NCI-H226 (cell line): ENCODE measurements around the gene METTL13.

Source experiments
- DNase-seq: peaks from one replicate; pipeline ENCODE4 v3.0.0-alpha.2; 2015

Gene METTL13

DNA sequence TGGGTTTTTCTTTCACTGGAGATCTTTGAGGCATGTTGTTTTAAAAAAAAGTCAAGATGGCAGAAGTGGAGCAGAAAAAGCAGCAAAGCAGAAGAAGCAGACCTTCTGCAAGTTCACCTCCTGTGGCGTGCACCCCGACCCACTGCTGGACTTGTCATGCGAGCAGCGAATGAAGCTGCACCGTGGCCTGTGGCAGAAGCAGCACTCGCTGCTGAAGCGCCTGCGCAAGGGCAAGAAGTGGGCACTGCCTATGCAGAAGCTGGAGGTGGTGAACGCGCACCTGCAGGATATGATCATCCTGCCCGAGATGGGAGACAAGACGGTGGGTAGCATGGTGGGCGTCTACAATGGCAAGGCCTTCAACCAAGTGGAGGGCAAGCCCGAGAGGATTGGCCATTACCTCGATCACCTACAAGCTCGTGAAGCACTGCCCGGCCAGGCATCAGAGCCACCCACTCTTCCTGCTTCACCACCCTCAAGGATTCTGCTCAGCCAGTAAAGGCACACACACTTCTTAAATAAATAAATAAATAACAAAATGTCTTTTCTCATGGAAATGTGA, 22.1 kb downstream of the METTL13 start:
- DNase-seq, result no peak

DNA sequence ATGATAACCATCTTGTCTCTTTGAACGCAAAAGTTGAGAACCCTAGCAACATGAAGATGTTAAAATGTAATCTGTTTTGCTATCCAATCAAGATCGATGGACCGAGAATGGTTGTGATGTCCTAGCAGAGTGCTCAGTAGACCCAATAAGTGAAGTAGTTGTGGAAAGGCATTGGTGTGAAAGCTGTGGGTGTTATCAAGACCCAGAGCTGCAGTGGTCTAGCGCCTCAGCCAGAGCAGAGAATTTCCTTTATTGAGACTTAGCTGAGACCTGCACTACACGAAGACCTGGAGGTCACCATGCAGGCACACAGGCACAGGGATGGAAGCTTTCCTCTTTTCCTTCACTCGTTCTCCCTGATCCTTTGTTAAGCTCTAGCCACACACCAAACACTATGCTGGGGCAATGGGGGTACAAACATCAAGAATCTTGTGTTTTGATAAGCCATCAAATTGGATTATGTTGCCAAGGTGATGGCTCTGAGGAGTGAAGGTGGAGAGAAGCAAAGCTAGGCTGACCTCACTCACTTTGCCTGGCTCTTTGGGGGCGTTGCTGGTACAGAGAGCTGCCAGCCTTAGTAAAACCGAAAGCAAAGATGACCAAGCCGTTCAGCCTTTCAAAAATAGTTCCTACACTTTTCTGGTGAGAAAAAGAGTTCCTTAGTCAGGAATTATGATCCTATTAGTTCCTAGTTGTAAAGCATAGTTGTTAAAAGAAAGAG, 24.1 kb downstream of the METTL13 start:
- DNase-seq, result no peak

GRCh38 chr1:171807556-171807955, 26.1 kb downstream of the METTL13 start:
- DNase-seq, result no peak

DNA sequence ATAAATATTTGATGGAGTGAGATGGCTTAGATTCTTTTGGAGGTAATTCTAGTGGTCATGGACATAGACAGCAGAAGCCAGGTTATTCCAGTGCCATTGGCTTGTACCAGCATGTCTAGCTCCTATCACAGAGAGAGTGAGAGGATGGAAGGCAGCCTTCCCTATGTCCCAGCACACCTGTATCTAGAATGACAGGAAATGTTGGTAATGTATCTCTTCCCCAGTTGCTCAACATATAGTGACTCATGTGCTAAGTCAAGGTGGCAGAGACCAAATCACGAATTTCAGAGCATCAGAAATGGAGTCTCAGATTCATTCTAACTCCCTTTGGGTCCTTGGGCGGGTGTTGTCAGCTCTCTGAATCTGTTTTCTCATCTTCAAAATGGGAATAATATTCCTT, 28.4 kb downstream of the METTL13 start:
- DNase-seq, result no peak

DNA sequence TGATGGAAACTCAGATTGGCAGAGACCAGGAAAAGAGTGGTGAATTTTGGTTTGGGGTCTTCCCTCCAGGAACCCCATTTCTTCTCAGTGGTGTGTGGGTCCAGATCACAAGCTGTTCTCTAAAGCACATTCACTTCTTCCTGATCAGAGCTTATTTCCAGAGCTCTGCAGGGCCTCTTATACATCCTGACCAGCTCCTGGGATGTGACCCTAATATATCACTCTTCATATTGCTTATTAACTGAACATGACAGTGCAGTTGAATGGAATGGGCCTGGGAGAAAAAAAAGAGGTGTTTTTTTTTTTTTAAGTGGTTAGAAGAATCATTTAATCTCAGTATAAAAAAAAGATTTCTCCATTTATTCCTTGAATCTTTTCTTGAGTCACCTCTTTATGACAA, 30.2 kb downstream of the METTL13 start:
- no peak for DNase-seq

DNA sequence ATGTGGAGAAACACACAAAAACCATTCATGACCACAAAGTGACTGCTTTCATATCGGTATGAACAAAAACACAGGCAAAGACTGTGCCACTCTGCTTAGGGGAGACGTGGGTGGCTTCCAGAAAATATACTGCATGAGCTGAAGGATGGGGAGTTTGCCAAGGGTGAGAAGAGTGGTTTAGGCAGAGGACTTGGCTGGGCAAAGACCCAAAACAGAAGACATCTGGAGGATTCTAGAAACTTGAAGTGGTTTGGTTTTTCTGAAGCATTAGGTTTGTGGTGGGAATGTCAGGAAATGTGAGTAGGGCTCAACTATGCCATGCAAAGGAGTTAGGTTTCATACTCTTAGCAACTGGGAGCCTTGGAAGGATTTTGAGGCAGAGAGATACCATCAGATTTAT, 33.2 kb downstream of the METTL13 start:
- no peak for DNase-seq

GRCh38 chr1:171816300-171816901, 34.9 kb downstream of the METTL13 start:
- DNase-seq, result no peak

DNA sequence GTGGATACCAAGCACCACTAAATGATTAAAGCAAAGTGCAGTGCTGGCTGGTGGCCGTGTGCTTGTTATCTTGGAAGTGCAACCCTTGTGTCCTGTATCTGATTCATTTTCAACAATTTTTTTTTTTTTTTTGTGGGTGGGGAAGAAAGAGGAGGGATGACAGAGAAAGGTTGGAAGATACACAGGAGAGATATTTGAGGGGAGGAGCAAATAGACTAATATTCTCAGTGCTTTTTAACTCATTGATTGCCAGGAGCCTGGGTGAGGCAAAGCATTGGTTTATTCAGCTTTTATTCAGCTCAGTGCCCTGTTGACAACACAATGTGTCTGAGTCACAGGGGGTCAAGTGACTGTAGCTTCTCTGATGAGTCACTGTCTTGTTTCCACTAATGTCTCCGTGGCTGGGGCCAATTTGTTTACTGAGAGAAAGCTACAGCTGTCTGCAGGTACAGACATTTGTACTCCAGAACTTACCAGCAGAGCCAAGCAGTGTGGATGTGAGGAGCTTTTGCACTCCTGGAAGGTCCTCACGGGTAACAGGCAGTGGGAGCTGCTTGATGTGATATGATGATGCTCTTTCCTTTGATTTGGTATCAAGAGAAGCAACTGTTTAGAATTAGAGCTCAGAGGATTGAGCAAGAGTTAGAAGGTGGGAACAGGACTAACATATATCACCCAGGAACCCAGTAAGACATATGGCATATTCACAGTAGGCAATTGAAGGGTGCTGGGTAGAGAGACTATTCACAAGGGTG, 36.2 kb downstream of the METTL13 start:
- DNase-seq, result peak; percentile 10

DNA sequence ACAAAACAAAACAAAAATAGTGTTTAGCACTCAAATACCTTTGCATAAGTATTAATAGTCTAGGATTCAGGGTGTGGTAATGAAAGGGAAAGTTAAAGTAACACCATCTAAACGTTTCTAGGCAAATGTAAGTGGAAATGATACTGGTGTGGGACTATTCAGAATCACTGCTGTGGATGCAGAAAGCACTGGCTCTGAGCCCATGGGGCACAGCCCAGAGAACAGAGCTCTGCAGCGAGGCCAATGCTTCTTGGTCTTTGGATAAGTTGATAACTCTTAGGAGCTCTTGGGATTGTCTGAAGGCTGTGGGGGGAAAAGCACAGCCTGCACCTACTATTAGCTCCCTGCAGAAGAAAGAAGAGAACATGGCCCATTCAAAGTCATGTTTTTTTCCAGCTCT, 38.5 kb downstream of the METTL13 start:
- no peak for DNase-seq

DNA sequence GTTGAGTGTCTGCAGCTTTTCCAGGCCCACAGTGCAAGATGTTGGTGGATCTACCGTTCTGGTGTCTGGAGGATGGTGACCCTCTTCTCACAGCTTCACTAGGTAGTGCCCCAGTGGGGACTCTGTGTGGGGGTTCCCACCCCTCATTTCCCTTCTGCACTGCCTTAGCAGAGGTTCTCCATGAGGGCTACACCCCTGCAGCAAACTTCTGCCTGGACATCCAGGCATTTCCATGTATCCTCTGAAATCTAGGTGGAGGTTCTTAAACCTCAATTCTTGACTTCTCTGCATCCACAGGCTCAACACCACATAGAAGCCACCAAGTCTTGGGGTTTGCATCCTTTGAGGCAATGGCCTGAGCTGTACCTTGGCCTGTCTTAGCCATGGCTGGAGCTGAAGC, 45.5 kb downstream of the METTL13 start:
- no peak for DNase-seq

DNA sequence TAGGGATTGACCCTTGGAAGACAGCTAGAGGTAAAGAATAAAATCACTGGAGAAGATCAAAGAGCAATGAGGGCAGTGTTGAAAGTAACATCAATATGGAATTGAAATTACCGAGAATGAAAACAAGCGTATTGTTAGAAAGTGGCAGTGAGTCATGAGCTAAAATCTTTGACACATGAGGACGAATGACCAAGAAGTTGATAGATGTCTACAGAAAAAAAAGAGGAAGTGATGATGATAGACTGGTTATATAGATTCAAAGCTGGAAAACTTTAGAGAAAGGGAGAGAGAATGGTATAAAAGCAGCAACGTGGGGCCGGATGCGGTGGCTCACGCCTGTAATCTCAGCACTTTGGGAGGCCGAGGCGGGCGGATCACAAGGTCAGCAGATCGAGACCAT, 47.3 kb downstream of the METTL13 start:
- no peak for DNase-seq

- no peak for DNase-seq
Measured at GRCh38 chr1:171833091-171833825, 51.8 kb downstream of the METTL13 start.

GRCh38 chr1:171834821-171835220, 53.4 kb downstream of the METTL13 start:
- no peak for DNase-seq

GRCh38 chr1:171835891-171836290, 54.4 kb downstream of the METTL13 start:
- no peak for DNase-seq

- DNase-seq, result peak; percentile 34
Measured at GRCh38 chr1:171841050-171841910, 59.8 kb downstream of the METTL13 start, which contains the start of gene DNM3. Gene DNM3 (plus strand): TSS chr1:171841498. CDS start chr1:171841657, 159 bp downstream.

DNA sequence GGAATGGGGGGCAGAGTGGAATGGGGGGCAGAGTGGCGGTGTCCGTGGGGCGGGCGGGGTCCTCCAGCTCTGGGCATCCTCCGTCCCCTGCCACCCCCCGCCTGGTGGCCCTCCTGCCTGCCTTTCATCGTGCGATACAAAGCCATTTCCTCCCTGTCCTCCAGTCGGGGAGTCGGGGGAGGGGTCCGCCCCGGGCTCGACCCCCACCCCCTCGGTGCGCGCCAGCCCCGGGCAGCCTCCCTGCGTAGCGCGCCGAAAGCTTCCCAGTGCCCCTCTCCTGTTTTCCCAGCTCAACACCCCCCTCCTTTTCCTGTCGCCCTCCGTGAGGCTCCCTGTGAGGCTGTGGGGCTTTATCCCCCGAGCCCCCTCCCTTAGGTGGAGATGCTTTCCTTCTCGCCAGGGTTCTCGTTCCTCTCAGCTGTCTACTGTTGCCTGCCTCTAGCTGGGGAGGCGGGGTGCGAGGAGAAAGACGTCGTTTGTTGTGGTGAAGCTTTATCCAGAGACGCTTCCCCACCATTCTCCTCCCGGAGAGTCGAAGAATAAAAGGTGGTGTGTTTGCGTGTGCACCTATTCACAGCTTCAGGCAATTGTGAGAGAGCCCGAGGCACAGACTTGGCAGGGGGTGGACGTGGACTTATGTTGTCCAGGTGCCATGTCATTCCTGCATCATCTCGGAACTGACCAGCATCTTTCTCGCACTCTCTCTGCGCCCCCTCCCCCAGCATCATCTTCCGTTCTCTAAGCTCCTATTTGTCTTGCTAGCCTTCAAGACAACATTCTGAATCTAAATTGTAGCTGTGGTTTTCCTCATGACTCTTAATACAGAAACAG, 60.7 kb downstream of the METTL13 start:
- DNase-seq, result no peak

GRCh38 chr1:171844381-171844780, 62.9 kb downstream of the METTL13 start:
- no peak for DNase-seq

DNA sequence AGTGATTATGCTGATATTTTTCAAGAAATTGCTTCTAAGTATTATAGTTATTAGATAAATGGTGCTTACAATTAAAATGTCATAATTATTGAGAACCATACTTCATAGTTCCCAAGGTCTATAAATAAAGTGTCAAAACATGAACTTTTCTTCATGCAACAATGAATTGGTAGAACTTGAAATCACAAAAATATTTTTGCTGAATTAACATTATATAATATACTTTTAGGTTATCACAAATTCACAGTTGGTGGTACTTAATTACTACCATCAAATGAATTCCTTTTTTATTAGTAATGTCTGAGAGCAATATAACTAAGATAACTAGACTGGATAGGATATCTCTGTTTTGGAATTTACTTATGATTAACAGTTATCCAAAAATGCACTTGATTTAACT, 64.5 kb downstream of the METTL13 start:
- no peak for DNase-seq
